HG02623 (cell line): ENCODE results near the gene HHAT.
A peak's percentile ranks its signal among the peaks of the same experiment; 100 is the strongest.
"Not testable (repeated sequence)": the region's sequence is repeated elsewhere in the genome, so short reads cannot be mapped to it uniquely, and the experiment has no call there.

ENCODE experiments used
- ATAC-seq: cut with Tn5 transposase; IDR thresholded peaks from one replicate; pipeline ENCODE4 v1.9.1; 2021; ENCODE audit warnings: moderate library complexity; ENCODE audit not compliant: unreplicated experiment

HHAT gene

GRCh38 chr1:210354305-210354704 is 25.6 kb downstream of the HHAT start:
- ATAC-seq: not testable (repeated sequence)

- ATAC-seq: no peak
Observed at GRCh38 chr1:210358626-210359025, 29.9 kb downstream of the HHAT start.

DNA sequence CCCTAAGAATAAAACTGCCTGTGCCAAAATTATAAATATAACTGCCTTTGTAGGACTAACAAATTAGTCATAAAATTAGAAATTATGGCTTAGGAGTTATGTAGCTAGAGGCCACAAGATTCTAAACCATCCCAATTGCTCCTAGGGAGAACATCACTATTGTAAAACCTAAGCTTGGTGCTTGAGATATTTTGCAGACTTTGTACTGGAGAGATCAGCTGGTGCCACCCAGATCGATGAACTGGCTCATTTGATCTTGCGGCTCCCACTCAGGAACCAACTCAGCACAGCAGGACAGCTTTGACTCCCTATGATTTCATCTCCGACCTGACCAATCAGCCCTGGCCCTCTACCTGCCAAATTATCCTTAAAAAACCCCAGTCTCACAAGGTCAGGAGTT is 30.6 kb downstream of the HHAT start:
- no peak for ATAC-seq

DNA sequence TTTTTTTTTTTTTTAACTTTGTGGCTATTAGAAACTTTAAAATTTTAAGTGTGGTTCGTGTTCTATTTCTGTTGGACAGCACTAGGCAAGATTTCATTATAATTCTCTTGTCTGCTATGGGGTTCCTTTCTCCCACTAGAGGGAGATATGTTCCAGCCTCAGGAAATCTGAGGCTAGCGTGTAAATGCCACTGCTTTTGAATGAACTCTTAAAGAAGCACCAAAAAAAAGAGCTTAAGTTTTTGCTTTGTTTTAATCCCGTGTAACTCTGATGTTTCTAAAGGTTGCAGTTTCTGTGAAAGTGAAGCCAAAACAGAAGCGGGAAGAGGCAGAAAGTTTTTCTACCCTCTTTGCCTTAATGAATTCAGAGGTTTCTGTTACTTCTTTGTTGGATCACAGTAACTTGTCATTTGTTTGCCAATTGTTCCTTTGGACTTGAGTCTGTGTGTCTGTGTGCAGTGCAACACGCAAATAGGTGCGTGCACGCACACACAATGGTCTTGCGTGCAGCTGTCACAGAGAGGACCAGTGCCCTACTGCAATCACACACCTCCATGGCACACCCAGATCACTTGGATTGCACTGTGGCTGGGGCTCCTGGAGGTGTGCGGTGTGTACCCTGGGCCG is 32.3 kb downstream of the HHAT start:
- ATAC-seq: no peak

GRCh38 chr1:210361665-210362064 is 33.0 kb downstream of the HHAT start:
- ATAC-seq: no peak

- ATAC-seq: no peak
Observed at GRCh38 chr1:210362526-210362925, 33.8 kb downstream of the HHAT start.

DNA sequence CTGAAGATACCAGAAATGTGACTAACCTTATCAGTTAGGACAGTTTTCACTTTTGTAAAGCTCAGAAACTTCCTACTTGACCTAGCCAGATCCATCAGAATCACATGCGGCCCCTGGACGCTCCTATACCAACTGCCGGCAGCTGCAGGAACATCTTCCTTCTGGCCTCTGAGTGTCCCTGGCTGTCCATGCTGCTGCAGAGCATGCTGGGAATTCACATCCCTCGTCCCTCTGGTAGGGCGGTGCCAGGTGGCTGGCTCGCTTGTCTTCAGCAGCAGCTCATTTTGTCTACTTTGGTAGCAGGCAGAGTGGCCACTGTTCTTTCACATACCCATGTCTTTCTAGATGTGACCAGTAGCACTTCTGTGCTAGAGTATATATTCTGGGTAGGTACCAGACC is 34.4 kb downstream of the HHAT start:
- no peak for ATAC-seq

GRCh38 chr1:210364479-210364878 is 35.8 kb downstream of the HHAT start:
- ATAC-seq: no peak

DNA sequence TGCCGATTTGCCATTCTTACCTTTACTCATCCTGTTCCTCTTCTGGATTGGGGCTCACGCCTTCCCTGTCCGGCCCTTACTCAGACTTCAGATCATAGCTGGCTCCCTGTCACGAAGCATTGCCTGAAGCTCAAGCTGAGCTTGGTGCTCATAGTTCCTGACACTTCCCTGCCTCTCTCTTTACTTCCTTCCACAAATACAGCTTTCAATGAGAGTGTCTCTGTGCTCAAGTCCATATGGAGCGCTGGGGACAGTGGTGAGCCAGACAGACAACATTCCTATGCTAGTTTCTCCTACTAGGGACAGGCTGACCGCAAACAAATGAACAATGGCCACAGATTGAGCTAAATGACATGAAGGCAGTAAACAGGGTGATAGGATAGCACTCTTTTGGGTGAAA is 38.1 kb downstream of the HHAT start:
- ATAC-seq: no peak

- ATAC-seq: no peak
Observed at GRCh38 chr1:210367566-210367965, 38.9 kb downstream of the HHAT start.

DNA sequence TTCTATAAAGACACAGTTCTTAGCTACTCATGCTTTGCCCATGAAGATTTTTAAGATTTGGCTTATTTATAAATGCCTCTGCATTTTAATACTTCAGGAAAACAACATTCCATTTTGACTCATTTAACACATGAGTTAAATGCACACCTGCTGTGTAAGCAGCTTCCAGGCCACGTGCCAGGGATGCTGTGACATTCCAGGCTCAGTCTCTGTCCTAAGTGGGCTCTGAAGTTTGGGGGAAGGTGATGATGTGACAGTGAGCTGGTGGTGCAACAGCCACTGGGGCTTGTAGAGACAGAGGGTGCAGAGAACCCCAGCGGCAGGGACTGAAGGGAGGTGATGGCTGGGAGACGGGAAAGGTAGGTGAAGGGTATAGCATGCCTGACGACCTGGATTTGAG is 40.7 kb downstream of the HHAT start:
- no peak for ATAC-seq

- ATAC-seq: no peak
Observed at GRCh38 chr1:210371916-210372315, 43.2 kb downstream of the HHAT start.

DNA sequence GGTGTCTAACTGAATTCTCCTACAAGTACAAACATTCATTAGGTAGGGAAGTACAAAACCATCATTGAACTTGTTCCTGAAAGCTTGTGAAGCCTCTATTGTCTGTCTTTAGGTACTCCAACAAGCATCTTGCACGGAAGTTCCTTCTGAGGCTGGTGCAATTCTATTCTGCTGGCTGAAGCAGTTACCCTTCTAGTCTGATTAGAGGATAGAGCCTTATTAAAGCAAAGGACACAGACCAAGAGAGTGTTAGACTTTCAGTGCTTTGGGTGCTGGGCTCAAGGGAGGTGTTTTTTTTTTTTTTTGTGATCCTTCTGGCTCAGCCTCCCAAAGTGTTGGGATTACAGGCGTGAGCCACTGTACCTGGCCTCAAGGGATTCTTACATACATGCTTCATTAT is 43.8 kb downstream of the HHAT start:
- ATAC-seq: no peak

DNA sequence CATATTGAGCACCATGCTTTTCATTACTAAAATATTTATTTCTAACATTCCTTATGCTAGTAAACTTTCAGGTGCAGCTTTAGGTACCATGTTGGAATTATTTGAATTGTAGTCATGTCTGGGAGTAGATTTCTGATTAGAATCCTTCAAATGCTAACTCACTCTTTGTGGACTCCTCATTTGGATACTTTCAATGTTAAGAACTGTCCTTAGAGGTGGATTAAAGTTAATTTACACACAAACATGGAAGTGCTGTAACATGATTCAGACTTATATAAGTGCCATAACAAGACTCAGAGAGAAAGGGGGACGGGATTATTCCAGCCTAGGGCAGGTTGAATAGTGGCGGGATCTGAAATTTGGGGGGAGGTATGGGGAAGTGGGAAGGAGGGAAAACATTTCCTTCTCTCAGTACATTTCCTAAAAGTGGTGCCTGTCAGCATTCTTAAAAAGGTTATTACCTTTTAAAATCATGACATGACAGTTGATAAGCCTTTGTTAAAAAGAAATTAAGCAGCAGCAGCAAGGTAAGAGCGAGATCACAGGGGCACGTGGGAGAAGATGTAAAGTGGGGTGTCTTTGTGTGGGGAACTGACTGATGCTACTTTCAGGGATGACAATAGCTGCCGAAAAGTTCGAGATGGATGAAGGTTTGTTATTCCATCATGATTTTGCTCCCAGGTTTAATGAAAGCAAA is 44.4 kb downstream of the HHAT start:
- no peak for ATAC-seq

DNA sequence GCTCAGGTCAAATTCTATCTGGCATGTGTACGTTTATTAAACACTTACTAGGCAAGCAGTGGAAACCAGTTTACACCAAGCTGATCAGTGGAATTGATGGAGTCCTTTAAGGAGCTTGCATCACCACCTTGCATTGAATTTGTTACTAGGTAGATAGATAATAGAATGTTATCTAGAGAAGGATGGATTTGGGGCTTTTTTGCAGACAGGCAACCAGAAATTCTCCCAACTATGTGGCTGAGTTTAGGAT is 44.9 kb downstream of the HHAT start:
- peak; percentile 26 for ATAC-seq

DNA sequence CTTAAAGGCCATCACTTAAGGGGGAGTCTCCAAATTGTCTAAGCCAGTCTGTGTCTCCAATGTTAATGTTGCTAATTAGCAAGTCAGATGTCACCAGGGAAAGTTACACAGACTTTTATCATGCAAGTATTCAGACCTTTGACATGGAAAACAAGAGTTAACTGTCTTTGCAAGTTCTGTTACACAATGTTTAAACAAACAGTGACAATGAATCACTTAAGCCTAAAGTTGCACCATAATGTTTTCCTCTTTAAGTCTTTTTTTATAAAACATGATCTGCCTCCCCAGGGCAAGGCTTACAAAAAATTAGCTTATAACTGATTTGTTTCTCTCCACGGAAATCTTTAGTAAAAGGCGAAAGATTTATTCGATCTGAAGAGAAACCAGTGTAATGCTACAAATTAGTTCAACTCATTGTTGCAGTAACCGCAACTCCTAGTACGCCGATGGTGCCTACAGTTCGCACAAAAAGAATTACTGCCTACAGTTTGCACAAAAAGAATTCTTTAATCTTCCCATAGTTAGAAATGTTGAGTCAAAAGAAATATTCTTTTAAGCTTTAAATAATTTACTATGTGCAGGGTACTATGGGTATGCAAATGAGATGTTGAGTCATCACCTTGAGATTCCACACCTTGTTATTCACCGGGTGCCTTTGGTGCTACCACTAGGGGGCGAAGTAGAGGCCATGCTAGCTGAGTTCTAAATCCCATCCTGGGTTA is 45.3 kb downstream of the HHAT start:
- ATAC-seq: peak; percentile 70

DNA sequence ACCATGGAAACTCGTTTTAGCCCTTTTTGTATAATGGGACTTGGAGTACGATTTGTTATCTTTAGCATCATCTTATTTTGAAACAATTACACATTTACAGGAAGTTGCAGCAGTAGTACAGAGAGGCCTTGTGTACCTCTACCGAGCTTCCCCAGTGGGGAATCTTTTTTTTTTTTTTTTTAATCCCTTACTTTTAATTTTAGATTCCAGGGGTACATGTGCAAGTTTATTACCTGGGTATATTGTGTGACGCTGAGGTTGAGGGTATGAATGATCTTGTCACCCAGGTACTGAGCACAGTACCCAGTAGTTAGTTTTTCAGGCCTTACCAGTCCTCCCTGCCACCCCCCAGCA is 45.9 kb downstream of the HHAT start:
- no peak for ATAC-seq

DNA sequence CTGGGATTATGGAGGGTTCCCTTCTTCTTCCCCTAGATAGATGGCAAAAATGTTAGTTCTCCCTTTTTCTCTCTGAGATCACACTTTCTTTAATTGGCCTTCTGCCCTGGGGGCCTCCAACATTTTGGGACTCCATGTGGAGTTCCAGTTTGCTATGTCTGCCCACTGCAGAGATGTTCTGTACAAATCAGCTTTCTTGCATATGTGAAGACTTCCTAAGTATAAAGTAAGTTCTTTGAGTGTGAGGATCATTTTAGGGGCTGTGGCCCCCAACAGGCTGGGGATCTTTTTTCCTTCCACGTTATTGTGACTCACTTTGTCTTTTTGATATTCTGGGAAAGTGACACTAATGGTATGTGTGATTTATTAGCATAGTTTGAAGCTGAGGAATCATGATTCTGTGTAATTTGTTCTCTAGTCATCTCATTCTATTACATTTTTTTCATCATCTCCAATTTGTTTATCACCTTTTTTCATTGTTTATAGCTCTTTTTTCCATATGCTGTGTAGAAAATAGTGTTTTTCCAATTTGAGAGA is 48.2 kb downstream of the HHAT start:
- no peak for ATAC-seq

- ATAC-seq: no peak
Observed at GRCh38 chr1:210377731-210378333, 49.1 kb downstream of the HHAT start.

DNA sequence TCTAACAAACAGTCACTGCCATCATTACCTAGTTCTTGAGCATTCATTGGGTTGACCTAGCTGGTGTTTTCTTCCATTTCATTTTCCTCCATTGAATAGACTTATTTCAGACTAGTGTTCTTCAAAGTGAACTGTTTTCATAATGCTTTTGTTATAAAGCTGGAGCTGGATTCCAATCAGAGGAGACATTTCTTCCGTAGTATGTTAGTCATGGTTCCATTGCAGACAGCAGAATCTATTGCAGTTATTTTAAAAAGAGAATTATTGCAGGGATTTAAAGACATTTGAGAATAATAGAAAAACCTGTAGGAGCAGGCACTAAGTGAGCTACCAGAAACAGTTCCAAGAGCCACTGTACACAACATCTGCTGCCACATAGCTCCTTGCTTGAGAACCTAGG is 50.0 kb downstream of the HHAT start:
- no peak for ATAC-seq

DNA sequence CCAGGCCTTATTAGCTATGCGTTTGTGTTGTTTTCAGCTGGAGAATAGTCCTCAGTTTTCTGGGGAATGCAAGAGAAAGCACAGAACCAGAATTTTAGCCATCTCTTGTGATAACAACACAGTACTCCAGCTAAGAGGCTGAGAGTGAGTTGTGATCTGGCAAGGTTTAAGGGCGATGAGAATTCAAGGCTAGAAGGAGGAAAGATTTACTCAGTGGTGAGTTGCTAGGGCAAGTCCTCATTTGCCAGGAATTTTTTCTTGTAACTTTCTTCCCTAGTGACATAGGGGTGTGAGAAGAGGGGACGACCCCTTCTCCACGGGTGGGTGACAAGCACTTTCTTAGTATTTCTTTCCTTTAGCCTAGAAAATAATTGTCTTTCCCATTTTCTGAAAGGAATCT is 53.2 kb downstream of the HHAT start:
- ATAC-seq: no peak

DNA sequence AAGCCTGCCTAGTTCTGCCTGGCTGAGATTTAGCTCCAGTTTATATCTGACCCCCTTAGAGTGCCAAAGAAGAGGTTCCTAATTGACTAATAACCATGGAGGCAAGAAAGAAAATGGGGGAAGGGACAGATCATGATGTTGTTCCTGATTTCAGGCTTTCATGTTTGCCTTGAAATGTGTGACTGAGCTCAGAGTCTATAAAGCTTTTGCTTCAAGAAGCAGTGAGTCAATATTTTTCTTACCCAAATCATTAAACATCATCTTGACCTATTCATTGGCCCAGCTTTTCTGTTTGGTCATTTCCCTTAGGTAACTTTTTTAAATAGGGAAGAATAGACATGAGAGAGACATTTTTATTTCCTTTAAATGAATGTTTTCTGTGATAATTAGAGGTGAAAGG is 55.9 kb downstream of the HHAT start:
- no peak for ATAC-seq
